BJ (cell line): ENCODE results near the gene GABBR2. TPM values are rescaled to one million over a fixed set of nuclear protein-coding genes. Genes with fewer than 3 reads are reported as not detected.

ENCODE experiments used
- CTCF ChIA-PET: fragments of 350-600 bp; formaldehyde crosslinking; extraction: SDS; loops from one replicate; lab custom pipeline; 2021; ENCODE audit warnings: antibody characterized with exemption, inconsistent platforms; lab: Yijun Ruan, JAX
- POLR2A ChIA-PET: fragments of 300-600 bp; sonication (Branson Sonifier 250); formaldehyde crosslinking; extraction: SDS; loops from one replicate; lab custom pipeline; 2021; ENCODE audit warnings: antibody characterized with exemption; lab: Charles Lee
- DNase-seq: peaks from one replicate; pipeline ENCODE4 v3.0.0-alpha.2; 2011; ENCODE audit warnings: low read depth
- H3K27me3 ChIP-seq: 2 replicates; pipeline ENCODE4 v1.6.0; 2011; ENCODE audit warnings: low read length; ENCODE audit not compliant: control insufficient read depth, insufficient read depth
- H3K36me3 ChIP-seq: 2 replicates; pipeline ENCODE4 v1.5.1; 2011; ENCODE audit warnings: low read length; ENCODE audit not compliant: control insufficient read depth, insufficient read depth
- H3K4me3 ChIP-seq: 2 replicates; pipeline ENCODE4 v1.5.1; 2011; ENCODE audit warnings: low read depth, mild to moderate bottlenecking, control low read depth, low read length
- CTCF ChIP-seq: IDR thresholded peaks from 2 replicates; pipeline ENCODE4 v1.5.1; 2011; ENCODE audit warnings: low read depth, mild to moderate bottlenecking, control low read depth, inconsistent platforms, low read length, moderate library complexity; ENCODE audit not compliant: insufficient read depth
- polyA plus RNA-seq: library from polyadenylated mRNA; depleted of rRNA; stranded (reverse); fragments of >200 nt; gene quantifications from 2 replicates; pipeline ENCODE4 v1.2.3, GENCODE V29; 2011

Gene GABBR2
- polyA plus RNA-seq, 1 experiment: 1.6 TPM

- TF ChIP-seq CTCF: no peak
- ChIA-PET CTCF (interaction anchor here (1.4 to 8.6 kb wide), 2 partner anchors 26 to 465 kb away, joined by 3 to 150 read pairs; no protein-coding TSS in a partner anchor), POLR2A (no interaction called here)
- Histone ChIP-seq H3K4me3 (no peak overlapping the region), H3K36me3 (no peaks in the 10 kb centered on the region), H3K27me3 (no peaks in the 10 kb centered on the region; the same call in 1 of the 2 replicates)
- no peak for DNase-seq
These were observed 397.2 kb downstream of the GABBR2 start for GRCh38 chr9:98311541-98311940.

GRCh38 chr9:98310752-98311392 lies 397.9 kb downstream of the GABBR2 start:
- H3K36me3 ChIP-seq: no peaks in the 10 kb centered on the region
- H3K4me3 ChIP-seq: no peak overlapping the region
- ChIA-PET CTCF (interaction anchor here (1.4 to 2.2 kb wide), 2 partner anchors 25 to 464 kb away, joined by 3 to 11 read pairs; no protein-coding TSS in a partner anchor), POLR2A (no interaction called here)
- no peak for DNase-seq
- no peak for TF ChIP-seq CTCF
- no peaks in the 10 kb centered on the region; the same call in 1 of the 2 replicates for H3K27me3 ChIP-seq

GRCh38 chr9:98306384-98307145 lies 402.2 kb downstream of the GABBR2 start:
- Histone ChIP-seq H3K4me3 (no peak overlapping the region), H3K27me3 (no peaks in the 10 kb centered on the region; the same call in 1 of the 2 replicates), H3K36me3 (no peaks in the 10 kb centered on the region)
- DNase-seq: no peak
- ChIA-PET POLR2A (no interaction called here), CTCF (interaction anchor here (0.9 to 2.7 kb wide), 4 partner anchors 9 to 469 kb away, joined by 3 to 11 read pairs (median 5); no protein-coding TSS in a partner anchor)
- TF ChIP-seq CTCF: no peak

GRCh38 chr9:98304381-98304780 lies 404.4 kb downstream of the GABBR2 start:
- Histone ChIP-seq H3K36me3 (no peaks in the 10 kb centered on the region), H3K27me3 (no peaks in the 10 kb centered on the region; the same call in 1 of the 2 replicates), H3K4me3 (no peak overlapping the region)
- no peak for DNase-seq
- CTCF ChIA-PET: interaction anchor here (1.2 to 4.8 kb wide), 2 partner anchors 10 to 471 kb away, joined by 4 to 35 read pairs; no protein-coding TSS in a partner anchor
- POLR2A ChIA-PET: no interaction called here
- no peak for TF ChIP-seq CTCF

- ChIA-PET POLR2A (interaction anchor here (0.6 kb wide), 1 partner anchor 106 kb away, joined by 3 read pairs; no protein-coding TSS in a partner anchor), CTCF (interaction anchor here (1.2 to 4.8 kb wide), 2 partner anchors 11 to 471 kb away, joined by 4 to 35 read pairs; no protein-coding TSS in a partner anchor)
- DNase-seq: no peak
- TF ChIP-seq CTCF: no peak
- H3K36me3 ChIP-seq: no peaks in the 10 kb centered on the region
- H3K4me3 ChIP-seq: no peak overlapping the region
- no peaks in the 10 kb centered on the region; the same call in 1 of the 2 replicates for H3K27me3 ChIP-seq
These were observed 405.1 kb downstream of the GABBR2 start for GRCh38 chr9:98303633-98304125.
